HFFc6 (cell line): Measurements from ENCODE around the gene PARP6. TPM values are rescaled to one million over a fixed set of nuclear protein-coding genes. Genes with fewer than 3 reads are reported as not detected.

Experiments used
- DNase-seq: peaks from one replicate; pipeline ENCODE4 v3.0.0-alpha.2; 2018
- H3K27ac Mint-ChIP-seq: 2 replicates; pipeline ENCODE4 v1.8.0; 2020; ENCODE audit warnings: mild to moderate bottlenecking, mixed read lengths
- H3K27me3 Mint-ChIP-seq: 2 replicates; pipeline ENCODE4 v1.8.0; 2021; ENCODE audit warnings: mild to moderate bottlenecking, moderate library complexity, mixed read lengths; ENCODE audit not compliant: insufficient read depth
- H3K36me3 Mint-ChIP-seq: 2 replicates; pipeline ENCODE4 v1.8.0; 2021; ENCODE audit warnings: low read depth, mixed read lengths
- H3K4me1 Mint-ChIP-seq: 2 replicates; pipeline ENCODE4 v1.8.0; 2020; ENCODE audit warnings: low read depth, mixed read lengths
- H3K4me3 Mint-ChIP-seq: 2 replicates; pipeline ENCODE4 v1.8.0; 2020; ENCODE audit warnings: mild to moderate bottlenecking, moderate library complexity, mixed read lengths
- H3K9me3 Mint-ChIP-seq: 2 replicates; pipeline ENCODE4 v1.8.0; 2020; ENCODE audit warnings: mild to moderate bottlenecking, mixed read lengths
- CTCF ChIP-seq: fragments of 200-600 bp; sonication (generic); IDR thresholded peaks from 2 replicates; pipeline ENCODE4 v1.5.0; 2021; ENCODE audit warnings: antibody characterized with exemption, mild to moderate bottlenecking
- total RNA-seq, 6 experiments: library from RNA; stranded (reverse); fragmentation: NEBNext Ultra II Directional; extraction: Animal tissue kit (Norgen Biotek cat#: 25700); gene quantifications; 2 replicates in 1 of 6; 3 replicates in 5 of 6; pipeline ENCODE4 v1.2.3, GENCODE V29; 2021

Gene PARP6
- total RNA-seq, 6 experiments from 2014 or later, result 21.6 to 27.8 (median 24.6) TPM

GRCh38 chr15:72235298-72235697 lies 37.1 kb downstream of the PARP6 start:
- DNase-seq, result no peak
- peaks cover 58% of the 10 kb centered on the region for H3K4me1 Mint-ChIP-seq
- peak overlapping the region; percentile 38; the same call in 1 of the 2 replicates for H3K27ac Mint-ChIP-seq
- TF ChIP-seq CTCF, result no peak
- H3K27me3 Mint-ChIP-seq, result peaks cover 6% of the 10 kb centered on the region; the same call in 1 of the 2 replicates
- peaks cover 4% of the 10 kb centered on the region; the same call in 1 of the 2 replicates for H3K36me3 Mint-ChIP-seq
- H3K4me3 Mint-ChIP-seq, result no peak overlapping the region
- no peaks in the 10 kb centered on the region for H3K9me3 Mint-ChIP-seq

- Mint-ChIP-seq H3K9me3 (no peaks in the 10 kb centered on the region), H3K4me3 (no peak overlapping the region), H3K27ac (no peak overlapping the region), H3K36me3 (peaks cover 14% of the 10 kb centered on the region), H3K27me3 (peaks cover 10% of the 10 kb centered on the region), H3K4me1 (peaks cover 60% of the 10 kb centered on the region)
- no peak for DNase-seq
- no peak for TF ChIP-seq CTCF
Observed at GRCh38 chr15:72233769-72234168, 38.6 kb downstream of the PARP6 start.

- Mint-ChIP-seq H3K27ac (peak overlapping the region; percentile 98), H3K4me1 (peaks cover 59% of the 10 kb centered on the region), H3K4me3 (peak overlapping the region; percentile 100), H3K36me3 (peaks cover 23% of the 10 kb centered on the region), H3K27me3 (peaks cover 9% of the 10 kb centered on the region), H3K9me3 (no peaks in the 10 kb centered on the region)
- no peak for TF ChIP-seq CTCF
- peak; percentile 80 for DNase-seq
Observed at GRCh38 chr15:72231833-72232478, 40.4 kb downstream of the PARP6 start.

GRCh38 chr15:72231066-72231832 lies 41.1 kb downstream of the PARP6 start, which contains the start of gene PKM:
Gene PKM, minus strand, starts transcription at chr15:72231190. Its CDS starts 12,093 bp downstream, at chr15:72219097.
- TF ChIP-seq CTCF, result no peak
- Mint-ChIP-seq H3K9me3 (no peaks in the 10 kb centered on the region), H3K36me3 (peaks cover 23% of the 10 kb centered on the region), H3K27ac (peak within 1 kb of the TSS; percentile 98), H3K27me3 (peaks cover 9% of the 10 kb centered on the region), H3K4me3 (peak within 1 kb of the TSS; percentile 100), H3K4me1 (peaks cover 58% of the 10 kb centered on the region)
- DNase-seq, result peak; percentile 99

- H3K4me3 Mint-ChIP-seq, result peak overlapping the region; percentile 100
- TF ChIP-seq CTCF, result no peak
- no peaks in the 10 kb centered on the region for H3K9me3 Mint-ChIP-seq
- H3K27me3 Mint-ChIP-seq, result peaks cover 9% of the 10 kb centered on the region
- H3K27ac Mint-ChIP-seq, result peak overlapping the region; percentile 98
- peak; percentile 76 for DNase-seq
- H3K36me3 Mint-ChIP-seq, result peaks cover 31% of the 10 kb centered on the region
- peaks cover 63% of the 10 kb centered on the region for H3K4me1 Mint-ChIP-seq
Observed at GRCh38 chr15:72230197-72231065, 41.9 kb downstream of the PARP6 start.
